ENCODE results near the gene ITSN1.

The ITSN1 gene

DNA sequence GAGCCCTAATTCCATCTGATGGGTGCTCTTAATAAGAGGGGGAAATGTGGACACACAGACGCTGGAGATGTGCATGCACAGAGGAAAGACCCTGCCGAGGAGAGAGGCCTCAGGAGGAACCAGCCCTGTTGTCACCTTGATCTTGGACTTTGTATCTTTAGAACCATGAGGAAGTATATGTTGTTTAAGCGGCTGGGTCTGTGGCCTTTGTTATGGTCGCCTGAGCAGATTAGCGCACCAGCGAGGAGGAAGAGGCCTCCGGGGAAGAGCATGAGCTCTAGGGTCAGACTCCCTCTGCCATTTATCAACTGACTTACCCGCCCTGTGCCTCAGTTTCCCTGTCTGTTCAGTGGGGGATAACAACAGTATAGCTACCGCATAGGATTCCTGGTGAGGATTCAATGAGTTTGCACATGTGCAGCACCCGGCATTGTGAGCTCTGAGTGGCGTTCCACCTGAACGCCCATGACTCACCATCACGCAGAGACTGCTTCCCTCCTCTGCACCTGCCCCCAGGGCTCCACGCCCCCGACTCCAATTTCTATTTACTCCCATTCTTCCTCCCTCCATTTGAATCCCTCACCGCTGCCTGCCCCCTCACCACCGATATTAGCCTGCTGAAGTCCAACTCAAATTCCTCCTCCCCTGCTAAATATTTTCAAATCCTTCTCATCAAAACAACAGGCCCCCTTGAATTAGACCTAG, 206.1 kb downstream of the ITSN1 start:
- H3K9me2 ChIP-seq (replicated peaks; ENCODE audit: control insufficient read depth, low read length) = no peaks in the 10 kb centered on the region
- no peaks in the 10 kb centered on the region for H3K79me2 ChIP-seq (ENCODE audit: control insufficient read depth, low read length)
- no peaks in the 10 kb centered on the region for H3K36me3 ChIP-seq (ENCODE audit: control insufficient read depth, low read length)
- H3K27ac ChIP-seq (ENCODE audit: low read depth, low read length) = no peak overlapping the region
- no peaks in the 10 kb centered on the region for H3F3A ChIP-seq (ENCODE audit: control insufficient read depth, insufficient read depth)
- no peak overlapping the region for H3K4me2 ChIP-seq (ENCODE audit: low read length)
- H3K4me1 ChIP-seq (ENCODE audit: control insufficient read depth, low read length) = no peaks in the 10 kb centered on the region; the same call in 1 of the 2 replicates
- H3K9me3 ChIP-seq (ENCODE audit: control insufficient read depth, insufficient read depth, low read length) = no peaks in the 10 kb centered on the region
- no peak overlapping the region for H3K4me3 ChIP-seq (ENCODE audit: low read length)
- no peak for TF ChIP-seq CTCF (IDR thresholded peaks at IDR 0.05; ENCODE audit: low read depth, low read length, poor library complexity, severe bottlenecking)
- no peak for TF ChIP-seq EZH2phosphoT487 (IDR thresholded peaks at IDR 0.05; ENCODE audit: borderline replicate concordance, low read length)
- H4K20me1 ChIP-seq (ENCODE audit: control insufficient read depth, insufficient read depth, low read depth, low read length) = no peaks in the 10 kb centered on the region
- no peaks in the 10 kb centered on the region for H3K27me3 ChIP-seq (ENCODE audit: control insufficient read depth, low read length)

- no peaks in the 10 kb centered on the region for H3K36me3 ChIP-seq (ENCODE audit: control insufficient read depth, low read length)
- H3K9me3 ChIP-seq (ENCODE audit: control insufficient read depth, insufficient read depth, low read length) = no peaks in the 10 kb centered on the region
- no peak overlapping the region for H3K4me2 ChIP-seq (ENCODE audit: low read length)
- TF ChIP-seq CTCF (IDR thresholded peaks at IDR 0.05; ENCODE audit: low read depth, low read length, poor library complexity, severe bottlenecking) = no peak
- H3K27me3 ChIP-seq (ENCODE audit: control insufficient read depth, low read length) = no peaks in the 10 kb centered on the region
- no peaks in the 10 kb centered on the region for H3K79me2 ChIP-seq (ENCODE audit: control insufficient read depth, low read length)
- no peaks in the 10 kb centered on the region for H4K20me1 ChIP-seq (ENCODE audit: control insufficient read depth, insufficient read depth, low read depth, low read length)
- no peaks in the 10 kb centered on the region; the same call in 1 of the 2 replicates for H3K4me1 ChIP-seq (ENCODE audit: control insufficient read depth, low read length)
- H3K4me3 ChIP-seq (ENCODE audit: low read length) = no peak overlapping the region
- no peaks in the 10 kb centered on the region for H3K9me2 ChIP-seq (replicated peaks; ENCODE audit: control insufficient read depth, low read length)
- H3K27ac ChIP-seq (ENCODE audit: low read depth, low read length) = no peak overlapping the region
- H3F3A ChIP-seq (ENCODE audit: control insufficient read depth, insufficient read depth) = no peaks in the 10 kb centered on the region
Observed at GRCh38 chr21:33849834-33850233, 207.5 kb downstream of the ITSN1 start.

GRCh38 chr21:33850401-33850800, 208.1 kb downstream of the ITSN1 start:
- Histone ChIP-seq H3K9me2 (replicated peaks; ENCODE audit: control insufficient read depth, low read length) (no peaks in the 10 kb centered on the region), H4K20me1 (ENCODE audit: control insufficient read depth, insufficient read depth, low read depth, low read length) (no peaks in the 10 kb centered on the region), H3K79me2 (ENCODE audit: control insufficient read depth, low read length) (no peaks in the 10 kb centered on the region), H3K27me3 (ENCODE audit: control insufficient read depth, low read length) (no peaks in the 10 kb centered on the region), H3K4me1 (ENCODE audit: control insufficient read depth, low read length) (no peaks in the 10 kb centered on the region; the same call in 1 of the 2 replicates), H3K4me2 (ENCODE audit: low read length) (no peak overlapping the region), H3K9me3 (ENCODE audit: control insufficient read depth, insufficient read depth, low read length) (no peaks in the 10 kb centered on the region), H3K4me3 (ENCODE audit: low read length) (no peak overlapping the region), H3F3A (ENCODE audit: control insufficient read depth, insufficient read depth) (no peaks in the 10 kb centered on the region), H3K36me3 (ENCODE audit: control insufficient read depth, low read length) (no peaks in the 10 kb centered on the region), H3K27ac (ENCODE audit: low read depth, low read length) (no peak overlapping the region)
- TF ChIP-seq CTCF (IDR thresholded peaks at IDR 0.05; ENCODE audit: low read depth, low read length, poor library complexity, severe bottlenecking) (no peak), EZH2phosphoT487 (IDR thresholded peaks at IDR 0.05; ENCODE audit: borderline replicate concordance, low read length) (no peak)

All from DOHH2 (cell line).